Measurements from ENCODE around the gene SLC35F1. TPM values are rescaled to one million over a fixed set of nuclear protein-coding genes. Genes with fewer than 3 reads are reported as not detected.
A peak's percentile ranks its signal among the peaks of the same experiment; 100 is the strongest.

SLC35F1 gene
- polyA plus RNA-seq, 3 donors from 2014 or later = not detected

DNA sequence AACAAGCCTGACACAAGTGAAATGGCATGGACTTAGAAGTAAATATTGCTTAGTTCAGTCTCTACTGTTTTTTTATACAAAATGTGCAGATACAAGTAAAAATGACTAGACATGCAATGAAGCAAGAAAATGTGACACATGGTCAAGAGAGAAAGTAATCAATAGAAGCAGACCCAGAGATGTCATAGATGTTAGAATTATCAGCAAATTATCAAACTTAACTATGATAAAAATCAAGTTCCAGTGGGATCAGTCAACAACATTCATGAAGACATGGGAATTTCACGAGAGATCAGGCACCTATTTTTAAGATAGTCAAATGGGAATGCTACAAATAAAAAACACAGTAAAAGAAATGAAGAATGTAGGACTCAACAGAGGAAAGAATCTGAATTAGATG lies 267.0 kb downstream of the SLC35F1 start:
- H3K4me1 Mint-ChIP-seq = no peaks in the 10 kb centered on the region
- peaks cover 0 to 3% (median 0%) of the 10 kb centered on the region in 3 donors for H3K27me3 Mint-ChIP-seq (ENCODE audit: low read depth in 3 of 3)
- H3K4me3 Mint-ChIP-seq = no peak overlapping the region
- DNase-seq = no peak
- H3K36me3 Mint-ChIP-seq = no peaks in the 10 kb centered on the region
- H3K9me3 Mint-ChIP-seq = peaks cover 0 to 22% (median 9%) of the 10 kb centered on the region in 6 donors
- no peak overlapping the region for H3K27ac Mint-ChIP-seq

DNA sequence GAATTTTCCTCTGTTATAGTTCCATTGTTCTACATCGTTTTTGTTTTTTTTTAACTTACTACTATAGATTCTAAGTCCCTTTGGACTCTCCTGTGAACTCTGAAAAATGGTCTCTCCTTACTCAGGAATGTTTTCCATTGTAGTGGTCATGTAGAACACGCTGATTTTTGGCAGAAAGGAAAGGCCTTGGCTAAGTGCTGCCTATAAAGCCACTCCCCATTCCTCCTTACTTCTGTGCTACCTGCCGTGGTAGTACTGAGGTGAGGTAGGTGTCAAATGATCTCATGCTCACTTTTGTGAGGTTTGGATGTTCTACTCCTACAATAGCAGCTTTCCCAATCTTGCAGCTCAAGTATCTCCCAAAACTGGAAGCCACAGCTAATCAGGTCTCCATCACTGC lies 270.7 kb downstream of the SLC35F1 start:
- H3K27me3 Mint-ChIP-seq (ENCODE audit: low read depth in 3 of 3) = peaks cover 2 to 5% (median 5%) of the 10 kb centered on the region in 3 donors
- DNase-seq = no peak
- no peaks in the 10 kb centered on the region for H3K36me3 Mint-ChIP-seq
- peaks cover 0 to 17% (median 9%) of the 10 kb centered on the region in 6 donors for H3K9me3 Mint-ChIP-seq
- H3K27ac Mint-ChIP-seq = no peak overlapping the region
- no peak overlapping the region for H3K4me3 Mint-ChIP-seq
- no peaks in the 10 kb centered on the region for H3K4me1 Mint-ChIP-seq

DNA sequence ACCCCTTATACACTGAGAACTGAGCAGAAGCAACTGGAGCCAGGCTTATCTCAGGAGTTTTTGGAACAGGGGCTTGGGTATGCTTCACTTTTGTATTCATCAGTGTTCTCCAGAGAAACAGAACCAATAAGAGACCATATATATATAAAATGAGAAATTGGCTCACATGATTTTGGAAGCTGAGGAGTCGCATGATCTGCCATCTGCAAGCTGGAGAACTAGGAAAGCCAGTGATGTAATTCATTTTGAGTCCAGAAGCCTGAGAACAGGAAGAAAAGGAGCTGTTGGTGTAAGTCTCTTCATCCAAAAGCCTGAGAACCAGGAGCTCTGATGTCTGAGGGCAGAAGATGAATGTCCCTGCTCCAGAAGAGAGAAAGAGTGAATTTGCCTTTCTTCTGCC lies 272.0 kb downstream of the SLC35F1 start:
- peaks cover 2 to 5% (median 5%) of the 10 kb centered on the region in 3 donors for H3K27me3 Mint-ChIP-seq (ENCODE audit: low read depth in 3 of 3)
- H3K36me3 Mint-ChIP-seq = no peaks in the 10 kb centered on the region
- H3K9me3 Mint-ChIP-seq = peaks cover 0 to 5% (median 3%) of the 10 kb centered on the region in 6 donors
- no peak for DNase-seq
- no peak overlapping the region for H3K27ac Mint-ChIP-seq
- H3K4me1 Mint-ChIP-seq = no peaks in the 10 kb centered on the region
- no peak overlapping the region for H3K4me3 Mint-ChIP-seq

DNA sequence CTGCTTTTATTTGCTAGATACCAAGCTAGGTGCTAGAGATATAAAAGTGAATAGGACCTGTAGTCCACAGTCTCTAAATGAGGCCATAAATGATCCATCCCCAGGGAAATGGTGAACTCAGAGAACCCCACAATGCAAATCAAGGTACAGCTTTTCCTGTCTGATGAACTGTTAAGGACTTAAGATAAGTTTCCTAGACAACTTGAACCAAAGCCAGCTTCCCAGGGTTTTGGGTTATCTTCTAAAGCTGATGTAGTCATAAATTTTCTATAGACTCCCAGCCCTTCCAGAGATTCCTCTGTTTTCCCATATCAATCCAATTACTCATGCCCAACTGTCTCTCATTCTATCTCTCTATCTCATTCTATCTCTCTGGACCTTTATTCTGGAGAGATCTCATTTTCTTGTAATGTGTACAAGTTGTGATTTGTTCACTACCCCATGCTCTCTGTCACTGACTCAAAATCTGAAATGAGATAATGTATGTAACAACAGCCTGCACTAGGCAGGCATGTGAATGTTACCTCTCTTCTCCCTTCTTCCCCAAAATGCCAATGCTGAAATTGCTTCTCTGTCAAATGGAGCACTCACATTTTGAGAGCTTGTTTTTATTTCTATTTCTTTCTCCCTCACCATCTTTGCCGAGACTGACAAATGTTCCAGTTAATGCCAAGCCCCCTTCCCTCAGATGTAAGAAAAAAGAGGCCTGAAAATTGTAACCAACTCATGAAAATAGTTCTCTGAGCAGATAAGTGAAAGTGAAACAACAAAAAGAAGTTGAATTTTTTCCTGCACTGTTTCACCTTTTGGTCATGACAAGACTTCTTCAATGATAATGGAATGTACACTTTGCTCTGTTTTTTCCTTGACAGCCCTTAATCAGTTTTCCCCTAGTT lies 279.9 kb downstream of the SLC35F1 start:
- H3K4me1 Mint-ChIP-seq = peaks cover 5 to 8% of the 10 kb centered on the region in 2 donors
- H3K4me3 Mint-ChIP-seq = peak overlapping the region in 1 of 5 donors; percentile 33
- H3K36me3 Mint-ChIP-seq = no peaks in the 10 kb centered on the region
- H3K27me3 Mint-ChIP-seq (ENCODE audit: low read depth in 3 of 3) = peaks cover 0 to 7% (median 6%) of the 10 kb centered on the region in 3 donors
- H3K27ac Mint-ChIP-seq = no peak overlapping the region
- DNase-seq = no peak
- peaks cover 0 to 3% (median 0%) of the 10 kb centered on the region in 6 donors for H3K9me3 Mint-ChIP-seq

DNA sequence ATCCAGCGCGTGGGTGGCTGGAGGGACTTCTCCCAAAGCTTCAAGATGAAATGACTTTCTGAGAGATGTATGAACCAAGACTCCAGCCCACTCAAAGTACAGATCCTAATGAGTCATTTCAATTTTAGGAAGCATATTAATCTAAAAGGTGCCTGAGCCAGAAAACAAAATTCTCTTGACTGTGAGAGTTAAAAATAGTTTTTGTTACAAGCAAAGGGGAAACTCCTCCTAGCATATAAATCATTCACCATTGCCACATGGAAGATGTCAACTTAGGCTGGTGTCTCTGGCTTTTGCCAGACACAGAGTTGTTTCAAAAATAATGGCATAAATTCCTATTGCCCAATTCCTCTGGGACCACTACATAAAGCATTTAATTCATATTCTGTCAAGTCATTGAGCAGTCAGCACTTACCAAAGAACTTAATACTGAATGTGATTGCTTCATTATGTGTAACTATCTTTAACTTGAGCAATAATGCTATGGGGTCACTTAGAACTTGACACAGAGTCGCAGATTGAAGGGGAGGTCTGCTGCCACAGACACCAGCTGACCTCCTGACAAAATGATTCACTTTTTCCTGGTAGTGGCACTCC lies 280.6 kb downstream of the SLC35F1 start:
- no peak for DNase-seq
- H3K4me1 Mint-ChIP-seq = peaks cover 5 to 8% of the 10 kb centered on the region in 2 donors
- H3K36me3 Mint-ChIP-seq = no peaks in the 10 kb centered on the region
- H3K4me3 Mint-ChIP-seq = peak overlapping the region in 1 of 5 donors; percentile 33
- peaks cover 0 to 3% (median 0%) of the 10 kb centered on the region in 6 donors for H3K9me3 Mint-ChIP-seq
- H3K27ac Mint-ChIP-seq = no peak overlapping the region
- peaks cover 0 to 7% (median 6%) of the 10 kb centered on the region in 3 donors for H3K27me3 Mint-ChIP-seq (ENCODE audit: low read depth in 3 of 3)

DNA sequence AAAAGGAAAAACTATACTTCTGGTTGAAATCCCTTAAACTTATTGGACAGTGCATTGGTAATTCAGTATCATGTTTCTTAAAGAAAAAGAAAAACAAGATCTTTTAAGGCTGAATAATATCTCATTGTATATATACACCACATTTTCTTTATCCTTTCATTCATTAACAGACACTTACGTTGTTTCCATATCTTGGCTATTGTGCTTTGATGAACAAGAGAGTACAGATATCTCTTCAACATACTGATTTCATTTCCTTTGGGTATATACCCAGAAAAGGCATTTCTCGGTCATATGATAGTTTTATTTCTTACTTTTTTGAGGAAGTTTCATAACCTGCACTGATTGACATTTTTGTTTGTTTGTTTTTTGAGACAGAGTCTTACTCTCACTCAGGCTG lies 281.5 kb downstream of the SLC35F1 start:
- Mint-ChIP-seq H3K36me3 (no peaks in the 10 kb centered on the region), H3K27ac (no peak overlapping the region)

DNA sequence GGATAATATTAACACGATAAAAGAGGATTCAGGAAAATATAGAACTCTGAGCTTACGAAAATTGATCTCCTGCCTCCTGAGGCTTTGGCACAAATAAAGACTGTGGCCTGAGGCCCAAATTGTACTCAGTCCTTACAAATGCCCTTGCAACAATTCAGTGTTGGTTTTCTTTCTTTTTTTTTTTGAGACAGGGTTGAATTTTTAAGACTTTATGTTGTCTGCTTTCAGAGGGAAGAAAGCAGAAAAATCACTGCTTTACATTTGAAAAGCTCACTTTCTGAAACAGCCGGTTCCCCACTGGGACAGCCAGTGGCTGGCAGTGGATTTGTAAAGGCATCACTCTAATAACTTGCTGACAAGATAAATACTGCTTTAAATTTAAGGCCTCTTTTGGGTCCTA lies 290.5 kb downstream of the SLC35F1 start:
- no peaks in the 10 kb centered on the region for H3K4me1 Mint-ChIP-seq
- H3K4me3 Mint-ChIP-seq = no peak overlapping the region
- H3K9me3 Mint-ChIP-seq = peaks cover 0 to 2% (median 0%) of the 10 kb centered on the region in 6 donors
- peaks cover 0 to 5% (median 1%) of the 10 kb centered on the region in 3 donors for H3K27me3 Mint-ChIP-seq (ENCODE audit: low read depth in 3 of 3)
- no peak overlapping the region for H3K27ac Mint-ChIP-seq
- DNase-seq = no peak
- no peaks in the 10 kb centered on the region for H3K36me3 Mint-ChIP-seq

More for the DNA sequence above, 281.5 kb downstream of the SLC35F1 start:
- peaks cover 0 to 7% (median 6%) of the 10 kb centered on the region in 3 donors for H3K27me3 Mint-ChIP-seq (ENCODE audit: low read depth in 3 of 3)
- H3K4me1 Mint-ChIP-seq = peaks cover 5 to 8% of the 10 kb centered on the region in 2 donors
- H3K4me3 Mint-ChIP-seq = no peak overlapping the region
- H3K9me3 Mint-ChIP-seq = peaks cover 0 to 1% (median 0%) of the 10 kb centered on the region in 6 donors
- no peak for DNase-seq

DNA sequence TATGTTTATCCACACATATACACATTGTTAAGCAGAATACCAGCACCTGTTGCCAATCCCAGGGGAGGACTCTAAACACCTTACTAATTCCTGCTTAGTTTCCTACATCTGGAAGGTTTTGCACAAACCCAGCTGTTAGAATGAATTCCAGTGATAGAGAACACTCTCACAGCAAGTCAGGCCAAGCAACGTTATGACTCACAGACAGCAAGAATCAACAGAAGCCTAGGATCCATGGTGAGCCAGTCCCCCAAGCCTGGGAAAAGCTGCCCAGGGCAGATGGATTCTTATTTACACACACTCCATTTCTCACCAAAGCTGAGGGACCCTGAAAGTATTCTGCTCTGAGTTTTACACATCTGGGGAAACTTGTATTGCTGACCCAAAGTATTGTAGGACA lies 291.7 kb downstream of the SLC35F1 start:
- H3K4me3 Mint-ChIP-seq = no peak overlapping the region
- no peaks in the 10 kb centered on the region for H3K36me3 Mint-ChIP-seq
- no peak overlapping the region for H3K27ac Mint-ChIP-seq
- no peaks in the 10 kb centered on the region for H3K4me1 Mint-ChIP-seq
- H3K27me3 Mint-ChIP-seq (ENCODE audit: low read depth in 3 of 3) = peaks cover 0 to 5% (median 1%) of the 10 kb centered on the region in 3 donors
- H3K9me3 Mint-ChIP-seq = no peaks in the 10 kb centered on the region
- no peak for DNase-seq

DNA sequence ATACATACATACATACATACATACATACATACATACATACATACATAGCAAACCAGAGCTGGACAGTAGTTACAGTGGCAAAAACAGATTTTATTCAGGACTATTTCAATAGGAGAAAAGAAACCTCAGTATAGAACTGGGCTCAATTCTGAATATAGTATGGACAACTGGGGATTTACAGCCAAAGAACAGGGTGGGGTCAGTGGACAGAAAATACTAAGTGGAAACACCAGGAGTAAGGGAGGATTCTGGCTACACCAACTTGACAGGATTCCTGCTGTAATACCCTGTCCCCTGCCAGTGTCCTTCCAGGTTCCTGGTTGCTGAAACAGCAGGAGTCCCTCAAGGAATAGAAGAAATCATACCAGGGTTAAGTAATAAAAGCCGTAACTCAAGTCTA lies 293.1 kb downstream of the SLC35F1 start:
- no peak overlapping the region for H3K27ac Mint-ChIP-seq
- DNase-seq = no peak
- no peaks in the 10 kb centered on the region for H3K9me3 Mint-ChIP-seq
- H3K4me3 Mint-ChIP-seq = no peak overlapping the region
- peaks cover 0 to 8% (median 0%) of the 10 kb centered on the region in 3 donors for H3K27me3 Mint-ChIP-seq (ENCODE audit: low read depth in 3 of 3)
- H3K4me1 Mint-ChIP-seq = no peaks in the 10 kb centered on the region
- no peaks in the 10 kb centered on the region for H3K36me3 Mint-ChIP-seq

DNA sequence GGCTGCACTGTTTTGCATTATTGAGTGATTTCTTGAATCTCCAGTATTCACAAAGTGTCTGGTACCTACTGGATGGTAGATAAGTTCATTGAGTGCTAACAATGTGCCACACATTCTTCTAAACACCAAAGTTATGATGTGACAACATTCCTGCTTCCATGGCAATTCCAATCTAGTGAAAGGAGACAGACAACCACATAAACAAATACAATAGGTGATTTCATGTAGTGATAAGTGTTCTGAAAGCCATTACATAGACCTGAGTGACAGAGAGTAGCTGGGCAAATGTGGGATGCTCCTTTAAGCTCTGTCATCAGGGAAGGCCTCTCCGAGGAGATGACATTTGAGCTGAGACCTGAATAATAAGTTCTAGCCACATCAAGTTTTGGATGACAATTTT lies 295.5 kb downstream of the SLC35F1 start:
- Mint-ChIP-seq H3K9me3 (no peaks in the 10 kb centered on the region), H3K27ac (no peak overlapping the region), H3K4me1 (no peaks in the 10 kb centered on the region), H3K4me3 (no peak overlapping the region), H3K36me3 (no peaks in the 10 kb centered on the region), H3K27me3 (ENCODE audit: low read depth in 3 of 3) (peaks cover 0 to 6% (median 2%) of the 10 kb centered on the region in 3 donors)
- DNase-seq = no peak

DNA sequence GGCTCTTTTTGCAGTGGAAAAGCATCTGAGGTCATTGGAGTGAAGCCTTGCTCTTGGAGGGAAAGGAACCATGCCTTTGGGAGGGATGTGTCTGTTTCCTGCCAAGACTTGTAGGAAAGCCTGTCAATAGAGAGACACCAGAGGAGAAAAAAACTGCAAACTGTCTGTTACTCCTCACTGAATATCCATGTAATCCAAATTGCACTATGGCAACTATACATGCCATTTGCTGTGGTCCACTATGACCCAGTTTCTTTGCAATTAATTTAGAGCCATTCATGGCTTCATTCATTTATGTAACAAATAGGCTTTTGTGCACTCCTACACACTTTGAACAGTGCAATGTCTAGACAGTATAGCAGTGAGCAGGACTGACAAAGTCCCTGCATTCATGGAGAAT lies 296.5 kb downstream of the SLC35F1 start:
- no peak overlapping the region for H3K4me3 Mint-ChIP-seq
- peaks cover 0 to 6% (median 2%) of the 10 kb centered on the region in 3 donors for H3K27me3 Mint-ChIP-seq (ENCODE audit: low read depth in 3 of 3)
- no peaks in the 10 kb centered on the region for H3K9me3 Mint-ChIP-seq
- no peak for DNase-seq
- H3K27ac Mint-ChIP-seq = no peak overlapping the region
- no peaks in the 10 kb centered on the region for H3K4me1 Mint-ChIP-seq
- no peaks in the 10 kb centered on the region for H3K36me3 Mint-ChIP-seq

DNA sequence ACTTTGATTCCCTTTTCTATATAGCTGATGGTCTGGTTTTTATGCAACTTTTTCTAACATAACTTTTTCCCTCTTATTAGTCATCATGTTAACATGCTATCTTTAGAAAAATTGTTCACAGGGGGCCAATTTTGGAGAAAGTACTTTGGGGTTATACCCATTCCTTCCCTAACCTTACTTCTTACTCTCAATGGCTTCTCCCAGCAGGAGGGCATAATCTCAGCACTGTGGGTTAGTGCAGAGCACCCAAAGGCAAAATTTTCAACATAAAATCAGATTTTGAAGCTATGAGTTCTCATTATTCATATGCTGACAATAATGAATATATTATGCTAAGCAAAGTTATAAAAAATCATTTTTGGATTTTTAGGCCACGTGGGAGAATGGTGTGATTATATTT lies 299.2 kb downstream of the SLC35F1 start:
- H3K4me3 Mint-ChIP-seq = no peak overlapping the region
- no peak overlapping the region for H3K27ac Mint-ChIP-seq
- no peaks in the 10 kb centered on the region for H3K4me1 Mint-ChIP-seq
- no peak for DNase-seq
- no peaks in the 10 kb centered on the region for H3K36me3 Mint-ChIP-seq
- H3K9me3 Mint-ChIP-seq = no peaks in the 10 kb centered on the region
- peaks cover 0 to 3% (median 2%) of the 10 kb centered on the region in 3 donors for H3K27me3 Mint-ChIP-seq (ENCODE audit: low read depth in 3 of 3)

DNA sequence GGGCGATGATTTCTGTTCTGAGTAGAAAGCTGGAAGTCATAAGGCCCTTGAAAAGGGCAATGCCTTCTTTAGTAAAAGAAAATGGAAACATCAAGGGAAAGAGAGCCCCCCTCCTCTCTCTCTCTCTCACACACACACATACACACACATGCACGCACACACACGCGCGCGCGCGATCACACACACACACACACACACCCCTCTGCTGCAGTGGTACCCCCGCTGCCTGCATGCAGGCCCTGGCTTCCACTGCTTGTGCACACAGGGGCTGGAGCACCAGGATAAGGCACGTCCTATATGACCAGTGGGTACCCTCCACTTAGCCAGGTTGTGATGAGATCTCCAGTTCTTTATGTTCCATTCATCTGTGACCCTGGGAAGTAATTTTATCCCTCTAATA lies 300.9 kb downstream of the SLC35F1 start:
- Mint-ChIP-seq H3K4me3 (no peak overlapping the region), H3K36me3 (no peaks in the 10 kb centered on the region), H3K27ac (no peak overlapping the region), H3K9me3 (no peaks in the 10 kb centered on the region), H3K27me3 (ENCODE audit: low read depth in 3 of 3) (peaks cover 0 to 3% (median 2%) of the 10 kb centered on the region in 3 donors), H3K4me1 (no peaks in the 10 kb centered on the region)
- DNase-seq = no peak

DNA sequence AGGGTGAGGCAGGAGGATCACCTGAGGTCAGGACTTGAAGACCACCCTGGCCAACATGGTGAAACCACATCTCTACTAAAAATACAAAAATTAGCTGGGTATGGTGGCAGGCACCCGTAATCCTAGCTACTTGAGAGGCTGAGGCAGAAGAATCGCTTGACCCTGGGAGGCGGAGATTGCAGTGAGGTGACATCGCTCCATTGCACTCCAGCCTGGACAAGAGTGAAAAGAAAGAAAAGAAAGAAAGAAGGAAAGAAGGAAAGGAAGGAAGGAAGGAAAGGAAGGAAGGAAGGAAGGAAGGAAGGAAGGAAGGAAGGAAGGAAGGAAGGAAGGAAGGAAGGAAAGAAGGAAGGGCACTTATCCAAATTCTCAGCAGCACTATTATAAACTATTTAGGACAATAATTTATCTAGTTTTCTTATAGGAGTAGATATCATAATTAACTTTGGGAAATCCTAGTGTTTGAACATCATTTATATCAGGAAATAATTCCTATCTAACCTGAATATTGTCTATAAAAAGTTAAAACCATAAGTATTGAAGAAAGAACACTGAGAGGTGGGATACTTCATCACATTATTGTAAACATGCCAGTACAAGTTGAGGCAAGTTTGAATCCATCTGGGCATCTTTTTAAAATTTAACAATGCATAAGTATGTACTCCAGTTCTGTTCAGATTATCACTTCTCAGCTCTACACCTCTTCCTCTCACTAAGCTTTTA lies 305.5 kb downstream of the SLC35F1 start:
- Mint-ChIP-seq H3K27ac (no peak overlapping the region), H3K9me3 (peaks cover 0 to 3% (median 0%) of the 10 kb centered on the region in 6 donors), H3K27me3 (ENCODE audit: low read depth in 3 of 3) (peaks cover 0 to 5% (median 2%) of the 10 kb centered on the region in 3 donors), H3K4me3 (no peak overlapping the region), H3K36me3 (no peaks in the 10 kb centered on the region), H3K4me1 (no peaks in the 10 kb centered on the region)
- no peak for DNase-seq

All from immature natural killer cell (primary cell).